HG03045 (cell line): ENCODE measurements around the gene RELCH.
"Not testable (repeated sequence)": the region's sequence is repeated elsewhere in the genome, so short reads cannot be mapped to it uniquely, and the experiment has no call there.

Experiments
- ATAC-seq: cut with Tn5 transposase; IDR thresholded peaks from one replicate; pipeline ENCODE4 v1.9.1; 2021; ENCODE audit warnings: mild to moderate bottlenecking, moderate library complexity; ENCODE audit not compliant: unreplicated experiment

Gene RELCH, protein sequence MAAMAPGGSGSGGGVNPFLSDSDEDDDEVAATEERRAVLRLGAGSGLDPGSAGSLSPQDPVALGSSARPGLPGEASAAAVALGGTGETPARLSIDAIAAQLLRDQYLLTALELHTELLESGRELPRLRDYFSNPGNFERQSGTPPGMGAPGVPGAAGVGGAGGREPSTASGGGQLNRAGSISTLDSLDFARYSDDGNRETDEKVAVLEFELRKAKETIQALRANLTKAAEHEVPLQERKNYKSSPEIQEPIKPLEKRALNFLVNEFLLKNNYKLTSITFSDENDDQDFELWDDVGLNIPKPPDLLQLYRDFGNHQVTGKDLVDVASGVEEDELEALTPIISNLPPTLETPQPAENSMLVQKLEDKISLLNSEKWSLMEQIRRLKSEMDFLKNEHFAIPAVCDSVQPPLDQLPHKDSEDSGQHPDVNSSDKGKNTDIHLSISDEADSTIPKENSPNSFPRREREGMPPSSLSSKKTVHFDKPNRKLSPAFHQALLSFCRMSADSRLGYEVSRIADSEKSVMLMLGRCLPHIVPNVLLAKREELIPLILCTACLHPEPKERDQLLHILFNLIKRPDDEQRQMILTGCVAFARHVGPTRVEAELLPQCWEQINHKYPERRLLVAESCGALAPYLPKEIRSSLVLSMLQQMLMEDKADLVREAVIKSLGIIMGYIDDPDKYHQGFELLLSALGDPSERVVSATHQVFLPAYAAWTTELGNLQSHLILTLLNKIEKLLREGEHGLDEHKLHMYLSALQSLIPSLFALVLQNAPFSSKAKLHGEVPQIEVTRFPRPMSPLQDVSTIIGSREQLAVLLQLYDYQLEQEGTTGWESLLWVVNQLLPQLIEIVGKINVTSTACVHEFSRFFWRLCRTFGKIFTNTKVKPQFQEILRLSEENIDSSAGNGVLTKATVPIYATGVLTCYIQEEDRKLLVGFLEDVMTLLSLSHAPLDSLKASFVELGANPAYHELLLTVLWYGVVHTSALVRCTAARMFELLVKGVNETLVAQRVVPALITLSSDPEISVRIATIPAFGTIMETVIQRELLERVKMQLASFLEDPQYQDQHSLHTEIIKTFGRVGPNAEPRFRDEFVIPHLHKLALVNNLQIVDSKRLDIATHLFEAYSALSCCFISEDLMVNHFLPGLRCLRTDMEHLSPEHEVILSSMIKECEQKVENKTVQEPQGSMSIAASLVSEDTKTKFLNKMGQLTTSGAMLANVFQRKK

DNA sequence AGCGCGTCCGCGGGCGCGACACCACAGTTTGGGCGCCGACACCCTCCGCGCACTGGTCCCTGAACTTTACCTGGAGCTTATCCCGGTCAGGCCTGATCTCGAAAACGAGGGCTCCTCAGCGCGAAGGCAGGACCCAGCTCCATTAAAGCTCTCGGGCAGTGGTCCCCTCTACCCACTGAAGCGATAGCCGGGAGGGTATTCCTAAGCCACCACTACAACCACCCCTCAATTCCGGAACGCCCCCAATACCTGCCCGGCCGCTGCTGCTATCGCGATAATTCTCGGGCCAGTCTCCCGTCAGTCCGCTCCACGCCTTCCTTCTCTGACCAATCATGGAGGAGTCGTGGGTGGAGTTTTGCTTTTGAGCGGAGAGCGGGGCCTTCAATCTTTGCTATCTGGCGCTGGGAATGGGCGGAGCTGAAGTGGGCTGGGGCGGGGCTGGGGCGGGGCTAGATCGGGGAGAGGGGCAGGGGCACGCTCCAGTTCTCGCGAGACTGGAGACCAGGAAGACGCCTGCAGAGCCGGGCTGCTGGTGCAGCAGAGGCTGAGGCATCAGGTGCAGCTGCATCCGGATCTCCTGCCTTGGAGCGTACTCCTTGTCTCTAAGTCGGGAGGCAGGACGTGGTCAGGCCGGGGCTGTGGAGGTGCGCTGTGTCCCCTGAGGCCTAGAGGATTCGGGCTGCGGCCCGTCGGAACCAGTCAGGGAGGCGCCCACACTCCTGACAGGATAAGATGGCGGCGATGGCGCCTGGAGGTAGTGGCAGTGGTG, at the start of gene RELCH, which contains the start of gene PIGN:
TSS of gene RELCH (plus strand) at position 482 of the 769 bp plus-strand sequence. CDS start at position 733, 251 bp downstream.
TSS of gene PIGN (minus strand) at position 283 of the 769 bp plus-strand sequence. CDS start 25,703 bp downstream, outside the sequence.
- ATAC-seq: peak; percentile 94

DNA sequence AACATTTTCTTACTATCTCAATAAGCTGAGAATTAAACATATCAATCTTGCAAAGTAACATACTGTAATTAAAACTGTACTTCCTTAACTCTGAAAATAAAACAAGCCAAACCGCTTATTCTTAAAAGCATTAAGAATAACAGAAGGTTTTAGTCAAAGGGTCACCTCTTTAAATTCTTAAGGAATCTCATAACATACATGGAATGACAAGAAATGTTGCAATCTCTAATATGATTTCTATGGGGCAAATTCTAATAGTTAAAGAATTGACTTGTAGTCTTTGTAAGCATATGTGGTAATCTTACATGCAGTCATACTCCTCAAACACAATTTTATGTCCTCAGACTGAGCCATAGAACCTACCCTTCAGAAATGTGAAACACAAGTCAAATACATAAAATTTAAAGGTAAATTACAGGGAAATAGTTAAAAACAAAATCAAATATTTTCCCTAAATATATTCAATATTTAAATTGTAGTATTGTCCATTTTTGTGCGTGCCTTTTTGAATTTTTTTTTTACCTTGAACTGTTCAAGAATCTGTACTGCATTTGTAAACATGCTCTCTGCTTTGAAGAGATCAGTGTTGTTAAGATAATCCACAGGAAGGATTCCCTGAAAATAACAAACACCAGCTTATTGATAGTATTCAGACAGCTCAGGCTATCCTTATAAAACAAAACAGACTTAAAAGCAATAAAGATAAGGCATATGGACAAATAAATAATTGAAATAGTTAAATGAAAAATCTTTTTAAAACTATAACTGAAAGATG, 48.4 kb upstream of the RELCH start:
- ATAC-seq: no peak

DNA sequence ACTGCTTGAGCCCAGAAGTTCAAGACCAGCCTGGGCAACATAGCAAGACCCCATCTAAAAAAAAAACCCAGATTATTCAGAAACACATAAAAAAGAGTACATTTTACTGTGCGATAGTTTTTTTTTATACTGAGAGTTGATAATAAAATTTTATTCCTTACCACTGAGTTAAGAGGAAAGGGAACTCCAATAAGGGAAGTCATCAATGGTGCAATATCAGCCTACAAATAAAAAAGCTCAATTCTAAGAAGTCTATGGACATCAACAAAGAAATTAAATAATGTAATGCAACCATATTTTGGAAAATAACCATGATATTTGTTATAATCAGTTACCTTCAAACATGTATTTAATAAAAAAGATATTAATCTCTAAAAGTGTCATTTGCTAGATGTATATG, 46.8 kb upstream of the RELCH start:
- ATAC-seq: no peak

DNA sequence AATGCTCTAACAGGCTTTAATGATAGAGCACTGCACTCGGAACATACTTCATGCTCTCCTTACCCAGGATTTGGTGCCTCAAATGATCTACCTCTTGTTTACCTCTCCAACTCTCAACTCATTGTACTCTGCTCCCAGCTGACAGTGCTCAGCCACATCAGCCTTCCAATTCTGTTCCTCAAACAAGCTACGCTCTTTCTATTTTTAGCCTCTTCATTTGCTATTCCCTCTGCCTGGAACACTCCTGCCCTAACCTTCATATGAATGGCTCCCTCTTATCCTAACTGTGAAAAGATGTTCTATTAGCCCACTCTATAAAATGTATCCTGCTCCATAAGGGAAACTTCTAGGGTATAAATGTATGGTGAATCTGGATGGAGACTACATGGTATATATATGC, 42.7 kb upstream of the RELCH start:
- ATAC-seq: no peak

DNA sequence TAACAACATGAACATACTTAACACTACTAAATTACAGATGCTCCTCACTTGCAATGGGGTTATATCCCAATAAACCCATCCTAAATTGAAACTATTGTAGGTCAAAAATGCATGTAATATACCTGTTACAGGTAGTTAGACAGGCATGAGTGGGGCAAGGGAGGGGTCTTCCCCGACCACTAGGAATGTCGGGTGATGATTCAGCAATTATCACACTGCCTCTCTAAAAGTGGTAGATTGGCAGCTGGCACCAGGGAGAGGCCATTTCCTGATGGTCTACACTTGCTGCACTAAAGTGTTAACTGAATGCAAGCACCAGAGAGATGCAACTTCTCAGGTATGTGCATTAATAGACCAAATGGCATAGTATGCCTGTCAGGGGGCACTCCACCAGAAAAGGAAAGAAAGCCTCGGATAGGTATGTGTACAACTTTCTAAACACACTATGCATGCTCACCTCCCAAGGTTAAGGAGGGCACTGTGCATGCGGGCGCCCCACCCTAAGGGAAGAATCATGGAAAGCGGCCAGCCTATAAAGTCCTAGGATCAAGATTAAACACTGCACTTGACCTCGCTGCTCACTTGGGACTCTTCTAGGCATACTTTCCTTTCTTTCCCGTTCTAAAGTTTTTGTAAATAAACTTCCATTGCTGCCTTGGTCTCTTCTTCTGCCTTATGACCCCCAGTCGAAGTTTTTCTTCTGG, 35.8 kb upstream of the RELCH start:
- ATAC-seq: no peak

DNA sequence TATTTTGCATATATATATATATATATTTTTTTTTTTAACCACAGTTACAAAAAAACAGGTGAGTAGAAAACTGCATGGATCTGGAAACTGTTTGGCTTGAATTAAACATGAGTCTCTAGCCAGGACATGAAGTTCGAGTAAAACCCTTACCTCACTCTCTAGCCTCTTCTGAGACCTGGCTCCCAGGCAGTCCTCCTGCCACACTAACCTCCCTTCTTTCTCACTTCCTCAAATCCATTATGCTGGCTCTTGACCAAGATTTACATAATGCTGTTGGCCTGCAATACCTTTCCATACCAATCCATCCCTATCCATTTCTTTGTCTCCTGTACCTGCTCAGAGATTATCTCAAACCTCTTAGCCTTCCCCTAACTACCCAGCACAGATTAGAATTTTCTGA, 34.2 kb upstream of the RELCH start:
- no peak for ATAC-seq

DNA sequence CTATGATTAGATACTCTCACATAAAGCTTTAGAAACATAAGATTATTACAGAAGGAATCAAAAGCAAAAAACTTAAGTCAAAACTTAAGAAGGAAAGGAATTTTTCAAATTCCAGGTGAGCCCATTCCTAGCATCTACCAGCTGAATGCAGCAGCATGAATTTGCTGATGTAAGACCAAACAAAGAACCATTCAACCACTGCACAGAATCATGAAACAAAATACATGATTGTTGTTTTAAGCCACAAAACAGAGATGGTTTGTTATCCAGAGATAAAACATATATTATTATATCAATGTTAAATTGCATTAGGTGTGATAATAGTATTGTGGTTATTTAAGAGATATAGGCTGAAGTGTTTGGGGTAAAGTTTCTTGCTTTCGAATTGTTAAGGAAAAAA, 29.2 kb upstream of the RELCH start:
- no peak for ATAC-seq

DNA sequence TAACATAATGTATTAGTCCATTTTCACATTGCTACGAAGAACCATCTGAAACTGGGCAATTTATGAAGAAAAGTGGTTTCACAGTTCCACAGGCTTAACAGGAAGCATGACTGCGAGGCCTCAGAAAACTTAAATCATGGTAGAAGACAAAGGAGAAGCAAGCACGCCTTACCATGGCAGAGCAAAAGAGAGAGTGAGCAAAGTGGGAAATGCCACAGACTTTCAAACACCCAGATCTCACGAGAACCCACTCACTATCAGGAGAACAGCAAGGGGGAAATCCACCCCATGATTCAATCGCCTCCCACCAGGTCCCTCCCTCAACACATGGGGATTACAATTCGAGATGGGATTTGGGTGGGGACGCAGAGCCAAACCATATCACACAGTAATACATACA, 22.7 kb upstream of the RELCH start:
- ATAC-seq: no peak

DNA sequence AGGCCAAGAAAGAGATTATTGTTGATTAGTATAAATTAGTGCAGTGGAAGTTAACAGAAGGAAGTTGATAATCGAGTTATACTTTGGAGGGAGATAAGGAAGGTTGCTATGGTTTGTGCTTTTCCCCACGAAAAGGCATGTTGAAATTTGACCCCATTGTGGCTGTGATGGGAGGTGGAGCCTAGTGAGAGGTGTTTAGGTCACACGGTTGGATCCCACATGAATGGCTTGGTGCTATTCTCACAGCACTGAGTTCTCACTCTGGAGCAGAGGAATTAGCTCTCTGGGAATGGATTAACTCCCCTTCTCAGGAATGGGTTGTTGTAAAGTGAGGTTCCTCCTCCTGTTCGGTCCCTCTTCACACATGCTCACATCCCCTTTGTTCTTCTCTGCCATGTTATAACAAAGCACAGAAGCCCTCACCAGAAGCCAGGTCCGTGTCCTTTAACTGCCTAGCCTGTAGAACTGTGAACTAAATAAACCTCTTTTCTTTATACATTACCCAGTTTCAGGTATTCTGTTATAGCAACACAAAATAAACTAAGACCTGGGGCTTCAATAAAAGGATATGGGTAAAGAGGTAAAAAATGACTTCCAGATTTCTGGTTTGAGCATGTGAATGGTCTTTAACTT, 22.1 kb upstream of the RELCH start:
- no peak for ATAC-seq

DNA sequence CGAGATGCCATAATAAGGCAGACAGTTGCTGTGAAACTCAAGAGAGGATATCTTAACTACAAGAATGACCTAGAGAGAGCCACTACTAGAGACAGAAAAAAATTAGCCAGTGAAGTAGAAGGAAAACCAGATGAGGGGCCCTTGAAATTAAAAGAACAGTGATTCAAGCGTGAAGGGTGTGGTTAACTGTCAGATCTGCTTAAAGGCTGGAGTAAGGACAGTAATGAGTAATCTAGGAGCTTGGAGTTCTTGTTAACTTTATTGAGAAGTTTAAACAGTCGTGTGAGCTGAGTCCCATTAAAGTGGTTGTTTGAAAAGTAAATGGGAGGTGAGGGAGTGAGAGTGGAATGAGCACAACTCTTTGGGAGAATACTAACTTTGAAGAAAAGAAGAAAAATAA, 21.5 kb upstream of the RELCH start:
- ATAC-seq: no peak

DNA sequence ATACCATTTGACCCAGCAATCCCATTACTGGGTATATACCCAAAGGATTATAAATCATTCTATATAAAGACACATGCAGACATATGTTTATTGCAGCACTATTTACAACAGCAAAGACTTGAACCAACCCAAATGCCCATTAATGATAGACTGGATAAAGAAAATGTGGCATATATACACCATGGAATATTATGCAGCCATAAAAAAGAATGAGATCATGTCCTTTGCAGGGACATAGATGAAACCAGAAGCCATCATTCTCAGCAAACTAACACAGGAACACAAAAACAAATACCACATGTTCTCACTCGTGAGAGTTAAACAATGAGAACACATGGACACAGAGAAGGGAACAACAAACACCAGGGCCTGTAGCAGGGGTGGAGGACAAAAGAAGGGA, 20.5 kb upstream of the RELCH start:
- not testable (repeated sequence) for ATAC-seq

DNA sequence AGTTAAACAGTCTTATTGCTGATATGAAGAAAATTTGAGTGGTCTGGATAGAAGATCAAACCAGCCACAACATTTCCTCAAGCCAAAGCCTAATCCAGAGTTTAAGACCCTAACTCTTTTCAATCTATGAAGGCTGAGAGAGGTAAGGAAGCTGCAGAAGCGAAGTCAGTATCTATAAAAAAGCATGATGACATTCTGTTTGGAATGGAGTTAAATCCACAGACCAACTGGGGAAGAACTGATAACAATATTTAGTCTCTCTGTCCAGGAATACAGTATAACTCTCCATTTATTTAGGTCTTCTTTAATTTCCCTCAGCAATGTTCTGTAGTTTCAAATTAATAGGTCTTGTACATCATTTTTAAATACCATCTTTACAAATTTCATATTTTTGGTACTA, 16.2 kb upstream of the RELCH start:
- ATAC-seq: no peak

DNA sequence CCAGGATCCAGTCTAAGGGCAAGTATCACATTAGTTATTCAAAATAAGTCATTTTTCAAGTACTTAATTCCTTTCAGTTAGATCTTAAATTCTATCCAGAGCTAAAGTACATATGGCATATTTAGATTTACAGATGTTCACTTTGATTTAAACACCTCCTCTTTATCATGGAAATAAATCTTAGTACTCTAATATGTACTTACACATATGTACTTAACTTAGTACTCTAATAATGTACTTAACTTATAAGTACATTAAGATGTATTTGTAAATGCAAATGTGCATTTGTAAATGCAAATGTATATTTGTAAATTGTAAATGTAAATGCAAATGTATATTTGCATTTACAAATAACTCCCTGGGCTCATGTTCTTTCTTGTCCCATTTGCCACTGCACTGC, 14.8 kb upstream of the RELCH start:
- ATAC-seq: no peak

DNA sequence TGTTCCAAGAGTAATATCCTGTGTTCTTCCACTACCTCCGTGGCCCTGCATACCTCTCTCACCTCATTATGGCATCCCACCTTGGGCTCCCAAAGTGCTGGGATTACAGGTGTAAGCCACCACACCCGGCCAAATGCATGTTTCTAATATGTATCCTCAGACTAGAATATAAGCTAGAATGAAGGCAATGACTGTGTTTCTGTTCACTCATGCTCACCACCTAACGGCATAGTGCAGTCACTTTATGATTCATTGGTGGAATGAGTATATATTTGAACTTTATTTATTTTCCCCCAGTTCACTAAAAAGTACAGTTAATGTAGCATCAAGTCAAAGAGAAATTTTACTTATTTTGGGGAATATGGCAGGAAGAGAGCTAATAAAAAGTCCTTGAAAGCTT, 11.5 kb upstream of the RELCH start:
- ATAC-seq: no peak

DNA sequence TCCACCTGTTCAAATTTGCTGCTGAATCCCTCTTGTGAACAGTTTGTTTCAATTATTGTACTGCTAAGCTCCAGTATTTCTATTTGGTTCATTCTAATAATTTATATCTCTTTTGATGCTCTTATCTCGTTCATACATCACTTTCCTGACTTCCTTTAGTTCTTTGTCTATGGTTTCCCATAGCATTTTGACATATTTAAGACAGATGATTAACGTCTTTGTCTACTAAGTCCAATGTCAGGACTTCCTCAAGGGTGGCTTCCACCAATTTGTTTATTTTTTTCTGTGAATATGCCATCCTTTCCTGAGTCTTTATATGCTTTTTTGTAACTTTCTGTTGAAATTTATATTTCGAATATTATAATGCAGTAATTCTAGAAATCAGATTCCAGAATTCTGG, 9.8 kb upstream of the RELCH start:
- no peak for ATAC-seq

DNA sequence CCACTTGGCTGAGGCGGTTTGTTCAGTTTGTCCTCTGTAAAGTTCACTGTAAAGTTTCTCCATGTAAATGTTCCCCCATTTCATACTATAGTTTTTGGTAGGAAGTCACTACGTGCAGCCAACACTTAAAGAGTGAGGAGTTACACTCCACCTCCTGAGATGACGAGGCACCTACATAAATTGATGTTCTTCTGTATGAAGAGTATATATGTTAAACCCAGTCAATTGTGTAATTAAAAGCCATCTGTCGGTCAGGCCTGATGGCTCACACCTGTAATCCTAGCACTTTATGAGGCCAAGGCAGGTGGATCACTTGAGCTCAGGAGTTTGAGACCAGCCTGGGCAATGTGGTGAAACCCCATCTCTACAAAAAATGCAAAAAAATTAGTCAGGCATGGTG, 7.8 kb upstream of the RELCH start:
- no peak for ATAC-seq

DNA sequence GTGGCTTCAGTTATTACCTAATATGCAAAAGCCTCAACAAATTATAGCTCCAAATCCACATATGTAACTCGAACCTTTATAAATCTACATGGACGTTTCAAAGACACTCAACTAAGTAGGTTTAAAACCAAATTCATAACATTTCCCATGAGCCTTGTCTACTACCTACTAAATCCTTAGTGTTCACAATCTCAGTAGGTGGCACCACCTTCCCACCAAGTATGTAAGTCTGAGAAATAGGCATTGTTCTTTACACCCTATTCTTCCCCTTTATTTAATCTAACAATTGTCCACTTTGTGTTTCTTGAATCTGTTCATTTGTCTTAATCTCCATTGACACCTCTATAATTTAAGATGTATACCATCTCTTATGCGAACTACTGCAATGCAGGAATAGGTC, 4.8 kb upstream of the RELCH start:
- no peak for ATAC-seq

DNA sequence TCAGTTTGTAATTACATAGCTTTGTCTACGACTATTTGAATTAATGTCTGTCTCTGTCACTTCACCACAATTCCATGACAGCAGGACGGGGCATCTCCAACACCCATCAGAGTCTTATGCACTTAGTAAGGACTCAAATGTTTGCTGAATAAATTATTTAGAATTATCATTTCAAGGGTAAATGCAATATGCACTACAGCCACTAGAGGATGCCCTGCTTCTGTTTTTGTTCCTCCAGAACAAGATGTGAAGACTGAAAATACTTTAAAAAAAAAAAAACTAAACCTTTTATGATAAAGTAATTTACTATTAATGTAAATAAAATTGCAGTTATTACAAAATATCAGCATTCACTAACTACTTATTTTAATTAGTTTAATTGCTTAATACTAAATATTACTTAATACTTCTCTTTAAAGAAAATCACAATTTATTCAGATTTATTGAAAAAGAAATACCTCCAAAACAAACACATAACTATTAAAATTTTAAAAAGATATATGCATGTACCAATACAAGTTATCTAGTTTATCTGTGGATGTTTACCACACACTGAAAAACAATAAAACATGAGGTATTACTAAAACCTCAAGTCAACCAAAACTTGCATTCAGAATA, 3.4 kb upstream of the RELCH start:
- ATAC-seq: no peak
